ENCODE results near the gene RASIP1.

The RASIP1 gene

GRCh38 chr19:48760504-48761205 is 20.2 kb upstream of the RASIP1 start:
- peaks cover 4% of the 10 kb centered on the region for H3K27me3 ChIP-seq (ENCODE audit: insufficient read depth, insufficient read length)
- DNase-seq (ENCODE audit: low read depth, low spot score): no peak
- no peak for TF ChIP-seq ZNF274 (IDR thresholded peaks at IDR 0.05; ENCODE audit: low read depth, low read length)
- no peak for TF ChIP-seq SUZ12 (IDR thresholded peaks at IDR 0.05; ENCODE audit: extremely low read depth, insufficient read depth, insufficient read length)
- TF ChIP-seq YY1 (IDR thresholded peaks at IDR 0.05; ENCODE audit: insufficient read depth, insufficient read length): no peak

GRCh38 chr19:48757741-48758144 is 17.3 kb upstream of the RASIP1 start:
- Histone ChIP-seq H3K9me3 (ENCODE audit: insufficient read depth, low read length) (no peaks in the 10 kb centered on the region), H3K4me1 (ENCODE audit: insufficient read depth, insufficient read length) (peaks cover 11% of the 10 kb centered on the region), H3K9ac (ENCODE audit: insufficient read length, low read depth) (no peak overlapping the region), H3K27me3 (ENCODE audit: insufficient read depth, insufficient read length) (peaks cover 4% of the 10 kb centered on the region), H3K36me3 (ENCODE audit: insufficient read depth, insufficient read length, low read length) (no peaks in the 10 kb centered on the region), H3K4me3 (ENCODE audit: insufficient read length, low read depth) (no peak overlapping the region)
- TF ChIP-seq ZNF274 (IDR thresholded peaks at IDR 0.05; ENCODE audit: low read depth, low read length) (no peak), SUZ12 (IDR thresholded peaks at IDR 0.05; ENCODE audit: extremely low read depth, insufficient read depth, insufficient read length) (no peak), YY1 (IDR thresholded peaks at IDR 0.05; ENCODE audit: insufficient read depth, insufficient read length) (no peak)
- no peak for DNase-seq (ENCODE audit: low read depth, low spot score)

More at GRCh38 chr19:48760504-48761205, 20.2 kb upstream of the RASIP1 start:
- Histone ChIP-seq H3K36me3 (ENCODE audit: insufficient read depth, insufficient read length, low read length) (no peaks in the 10 kb centered on the region), H3K9ac (ENCODE audit: insufficient read length, low read depth) (no peak overlapping the region), H3K4me3 (ENCODE audit: insufficient read length, low read depth) (no peak overlapping the region), H3K9me3 (ENCODE audit: insufficient read depth, low read length) (no peaks in the 10 kb centered on the region), H3K4me1 (ENCODE audit: insufficient read depth, insufficient read length) (peaks cover 11% of the 10 kb centered on the region)

GRCh38 chr19:48757089-48757675 is 16.8 kb upstream of the RASIP1 start:
- H3K36me3 ChIP-seq (ENCODE audit: insufficient read depth, insufficient read length, low read length): no peaks in the 10 kb centered on the region
- H3K9ac ChIP-seq (ENCODE audit: insufficient read length, low read depth): no peak overlapping the region
- no peaks in the 10 kb centered on the region for H3K27me3 ChIP-seq (ENCODE audit: insufficient read depth, insufficient read length)
- TF ChIP-seq ZNF274 (IDR thresholded peaks at IDR 0.05; ENCODE audit: low read depth, low read length): no peak
- no peak for TF ChIP-seq SUZ12 (IDR thresholded peaks at IDR 0.05; ENCODE audit: extremely low read depth, insufficient read depth, insufficient read length)
- TF ChIP-seq YY1 (IDR thresholded peaks at IDR 0.05; ENCODE audit: insufficient read depth, insufficient read length): no peak
- no peaks in the 10 kb centered on the region for H3K9me3 ChIP-seq (ENCODE audit: insufficient read depth, low read length)
- H3K4me3 ChIP-seq (ENCODE audit: insufficient read length, low read depth): no peak overlapping the region
- peaks cover 11% of the 10 kb centered on the region for H3K4me1 ChIP-seq (ENCODE audit: insufficient read depth, insufficient read length)
- DNase-seq (ENCODE audit: low read depth, low spot score): no peak

GRCh38 chr19:48756686-48757085 is 16.3 kb upstream of the RASIP1 start:
- Histone ChIP-seq H3K4me3 (ENCODE audit: insufficient read length, low read depth) (no peak overlapping the region), H3K9me3 (ENCODE audit: insufficient read depth, low read length) (no peaks in the 10 kb centered on the region), H3K9ac (ENCODE audit: insufficient read length, low read depth) (no peak overlapping the region), H3K36me3 (ENCODE audit: insufficient read depth, insufficient read length, low read length) (no peaks in the 10 kb centered on the region), H3K4me1 (ENCODE audit: insufficient read depth, insufficient read length) (peaks cover 11% of the 10 kb centered on the region), H3K27me3 (ENCODE audit: insufficient read depth, insufficient read length) (no peaks in the 10 kb centered on the region)
- TF ChIP-seq SUZ12 (IDR thresholded peaks at IDR 0.05; ENCODE audit: extremely low read depth, insufficient read depth, insufficient read length) (no peak), YY1 (IDR thresholded peaks at IDR 0.05; ENCODE audit: insufficient read depth, insufficient read length) (no peak), ZNF274 (IDR thresholded peaks at IDR 0.05; ENCODE audit: low read depth, low read length) (no peak)
- no peak for DNase-seq (ENCODE audit: low read depth, low spot score)

GRCh38 chr19:48756212-48756611 is 15.8 kb upstream of the RASIP1 start:
- Histone ChIP-seq H3K4me1 (ENCODE audit: insufficient read depth, insufficient read length) (peaks cover 11% of the 10 kb centered on the region), H3K36me3 (ENCODE audit: insufficient read depth, insufficient read length, low read length) (no peaks in the 10 kb centered on the region), H3K9ac (ENCODE audit: insufficient read length, low read depth) (no peak overlapping the region), H3K4me3 (ENCODE audit: insufficient read length, low read depth) (no peak overlapping the region), H3K9me3 (ENCODE audit: insufficient read depth, low read length) (no peaks in the 10 kb centered on the region), H3K27me3 (ENCODE audit: insufficient read depth, insufficient read length) (no peaks in the 10 kb centered on the region)
- no peak for TF ChIP-seq YY1 (IDR thresholded peaks at IDR 0.05; ENCODE audit: insufficient read depth, insufficient read length)
- no peak for DNase-seq (ENCODE audit: low read depth, low spot score)

GRCh38 chr19:48755787-48756186 is 15.4 kb upstream of the RASIP1 start:
- Histone ChIP-seq H3K9ac (ENCODE audit: insufficient read length, low read depth) (no peak overlapping the region), H3K27me3 (ENCODE audit: insufficient read depth, insufficient read length) (no peaks in the 10 kb centered on the region), H3K9me3 (ENCODE audit: insufficient read depth, low read length) (no peaks in the 10 kb centered on the region), H3K36me3 (ENCODE audit: insufficient read depth, insufficient read length, low read length) (no peaks in the 10 kb centered on the region), H3K4me1 (ENCODE audit: insufficient read depth, insufficient read length) (peaks cover 11% of the 10 kb centered on the region), H3K4me3 (ENCODE audit: insufficient read length, low read depth) (no peak overlapping the region)
- no peak for TF ChIP-seq SUZ12 (IDR thresholded peaks at IDR 0.05; ENCODE audit: extremely low read depth, insufficient read depth, insufficient read length)
- TF ChIP-seq ZNF274 (IDR thresholded peaks at IDR 0.05; ENCODE audit: low read depth, low read length): no peak
- no peak for TF ChIP-seq YY1 (IDR thresholded peaks at IDR 0.05; ENCODE audit: insufficient read depth, insufficient read length)
- DNase-seq (ENCODE audit: low read depth, low spot score): no peak

GRCh38 chr19:48755084-48755641 is 14.8 kb upstream of the RASIP1 start, which contains the start of gene FGF21:
Gene FGF21 (plus strand): TSS chr19:48755524. CDS start chr19:48756237, 713 bp downstream.
- DNase-seq (ENCODE audit: low read depth, low spot score): no peak
- H3K4me1 ChIP-seq (ENCODE audit: insufficient read depth, insufficient read length): peaks cover 11% of the 10 kb centered on the region
- H3K36me3 ChIP-seq (ENCODE audit: insufficient read depth, insufficient read length, low read length): peaks cover 6% of the 10 kb centered on the region
- H3K9me3 ChIP-seq (ENCODE audit: insufficient read depth, low read length): no peaks in the 10 kb centered on the region
- H3K9ac ChIP-seq (ENCODE audit: insufficient read length, low read depth): no peak within 1 kb of the TSS
- H3K27me3 ChIP-seq (ENCODE audit: insufficient read depth, insufficient read length): no peaks in the 10 kb centered on the region
- no peak within 1 kb of the TSS for H3K4me3 ChIP-seq (ENCODE audit: insufficient read length, low read depth)
- TF ChIP-seq ZNF274 (IDR thresholded peaks at IDR 0.05; ENCODE audit: low read depth, low read length): no peak
- TF ChIP-seq SUZ12 (IDR thresholded peaks at IDR 0.05; ENCODE audit: extremely low read depth, insufficient read depth, insufficient read length): no peak
- no peak for TF ChIP-seq YY1 (IDR thresholded peaks at IDR 0.05; ENCODE audit: insufficient read depth, insufficient read length)

Measured in NT2/D1 (cell line).